Measurements from ENCODE around the gene ITGA3. TPM values are rescaled to one million over a fixed set of nuclear protein-coding genes. Genes with fewer than 3 reads are reported as not detected.

Gene ITGA3
- total and polyA plus RNA-seq, 4 donors: 23.4 to 34.4 (median 25.9) TPM

DNA sequence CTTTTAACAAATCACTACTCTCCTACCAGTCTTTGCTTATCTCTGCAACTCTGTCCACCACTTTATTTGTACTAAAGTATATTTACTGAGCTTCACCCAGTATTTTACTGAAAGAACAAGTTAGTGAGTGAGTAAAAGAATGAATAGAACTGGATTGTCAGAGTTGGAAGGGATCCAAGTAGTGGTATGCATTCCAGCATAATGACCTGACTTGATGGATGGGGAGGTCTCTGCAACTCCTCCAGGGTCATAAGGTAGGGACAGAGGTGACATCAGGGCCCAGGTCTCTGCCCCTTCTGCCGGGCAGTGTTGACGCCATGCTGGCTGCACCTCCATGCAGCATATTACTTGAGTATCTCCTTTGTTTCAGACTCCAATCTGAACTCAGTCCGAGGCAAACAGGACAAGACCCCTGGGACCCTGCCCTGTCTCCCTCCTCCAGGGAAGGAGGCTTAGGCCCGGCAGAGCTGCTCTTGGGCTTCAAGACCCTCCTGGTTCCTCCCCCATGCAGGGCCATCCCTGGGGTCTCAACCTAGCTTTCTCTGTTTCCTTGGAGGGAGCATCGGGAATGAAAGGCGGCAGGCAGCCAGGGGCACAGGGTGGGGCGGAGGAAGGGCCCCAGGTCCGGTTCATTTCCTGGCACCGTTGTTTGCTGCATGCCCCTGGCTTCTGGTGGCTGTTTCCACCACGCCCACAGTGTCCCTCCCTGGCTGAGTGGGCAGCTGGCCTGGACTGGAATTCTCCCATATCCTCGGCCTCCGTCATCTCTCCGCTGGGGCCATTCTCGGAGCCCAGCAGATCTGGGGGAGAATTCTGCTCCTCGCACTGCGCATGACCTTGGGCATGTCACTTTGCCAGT is 12.4 kb upstream of the ITGA3 start:
- Histone ChIP-seq H3K27me3 (ENCODE audit: control insufficient read depth, insufficient read depth, low read length) (peaks cover 3% of the 10 kb centered on the region), H3K4me3 (ENCODE audit: low read depth, low read length) (no peak overlapping the region), H3K9me3 (ENCODE audit: control insufficient read depth, insufficient read depth, low read length) (no peaks in the 10 kb centered on the region), H3K4me1 (ENCODE audit: control insufficient read depth, insufficient read depth, low read length) (peaks cover 12% of the 10 kb centered on the region), H3K36me3 (ENCODE audit: control insufficient read depth, insufficient read depth, low read length) (no peaks in the 10 kb centered on the region), H3K27ac (ENCODE audit: low read depth, low read length) (no peak overlapping the region)
- 69% methylated on average over 16 of the region's 16 CpGs for WGBS (ENCODE audit: insufficient coverage)
- no peak for DNase-seq (ENCODE audit: low read depth in 4 of 6, low spot score in 6 of 6)

DNA sequence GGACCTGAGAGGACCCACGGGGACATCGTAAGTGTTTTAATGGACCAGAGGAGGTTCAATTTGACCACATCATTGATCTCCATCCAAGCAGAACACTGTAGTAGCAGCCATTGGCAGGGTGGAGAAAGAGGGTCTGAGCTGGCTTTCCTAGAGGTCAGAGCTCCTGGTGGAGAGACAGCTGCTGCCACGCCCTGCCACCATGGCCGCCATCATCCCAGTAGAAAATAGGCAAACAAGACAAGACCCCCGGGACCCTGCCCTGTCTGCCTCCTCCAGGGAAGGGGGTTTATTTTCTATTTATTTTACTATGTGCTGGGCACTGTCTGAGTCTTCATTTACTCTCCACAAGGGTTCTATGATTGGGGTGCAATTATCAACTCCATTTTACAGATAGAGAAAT is 11.4 kb upstream of the ITGA3 start:
- no peaks in the 10 kb centered on the region for H3K36me3 ChIP-seq (ENCODE audit: control insufficient read depth, insufficient read depth, low read length)
- no peak overlapping the region for H3K4me3 ChIP-seq (ENCODE audit: low read depth, low read length)
- no peak overlapping the region for H3K27ac ChIP-seq (ENCODE audit: low read depth, low read length)
- H3K4me1 ChIP-seq (ENCODE audit: control insufficient read depth, insufficient read depth, low read length): peaks cover 18% of the 10 kb centered on the region
- WGBS (ENCODE audit: insufficient coverage): no CpG with 5 or more reads among the region's 5 CpGs
- no peak for DNase-seq (ENCODE audit: low read depth in 4 of 6, low spot score in 6 of 6)
- no peaks in the 10 kb centered on the region for H3K9me3 ChIP-seq (ENCODE audit: control insufficient read depth, insufficient read depth, low read length)
- H3K27me3 ChIP-seq (ENCODE audit: control insufficient read depth, insufficient read depth, low read length): no peaks in the 10 kb centered on the region

- Histone ChIP-seq H3K9me3 (ENCODE audit: control insufficient read depth, insufficient read depth, low read length) (no peaks in the 10 kb centered on the region), H3K4me1 (ENCODE audit: control insufficient read depth, insufficient read depth, low read length) (peaks cover 20% of the 10 kb centered on the region), H3K27me3 (ENCODE audit: control insufficient read depth, insufficient read depth, low read length) (no peaks in the 10 kb centered on the region), H3K4me3 (ENCODE audit: low read depth, low read length) (no peak overlapping the region), H3K27ac (ENCODE audit: low read depth, low read length) (no peak overlapping the region), H3K36me3 (ENCODE audit: control insufficient read depth, insufficient read depth, low read length) (no peaks in the 10 kb centered on the region)
- WGBS (ENCODE audit: insufficient coverage): 79% methylated on average over 3 of the region's 4 CpGs
- DNase-seq (ENCODE audit: low read depth in 4 of 6, low spot score in 6 of 6): no peak
These were observed 10.8 kb upstream of the ITGA3 start for GRCh38 chr17:50045154-50045553.

DNA sequence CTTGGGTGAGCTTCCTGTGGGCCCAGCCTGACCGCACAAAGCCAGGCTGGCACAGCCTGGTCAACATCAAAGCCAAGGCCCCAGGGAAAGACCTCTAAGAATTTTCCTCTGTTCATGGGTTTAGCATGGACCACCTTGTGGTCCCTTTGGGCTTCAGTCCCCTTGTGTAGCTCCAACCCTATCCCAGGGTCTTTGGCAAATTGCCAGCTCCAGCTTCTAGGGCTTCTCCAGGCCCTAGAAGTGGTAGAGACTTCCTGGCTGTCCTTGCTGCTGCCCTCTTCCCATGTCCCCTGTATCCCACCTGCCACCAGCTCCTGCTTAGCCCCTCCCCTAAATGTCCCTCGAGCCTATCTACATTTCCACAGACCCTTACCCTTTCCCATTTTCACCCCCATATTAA is 9.7 kb upstream of the ITGA3 start:
- Histone ChIP-seq H3K9me3 (ENCODE audit: control insufficient read depth, insufficient read depth, low read length) (no peaks in the 10 kb centered on the region), H3K36me3 (ENCODE audit: control insufficient read depth, insufficient read depth, low read length) (no peaks in the 10 kb centered on the region), H3K27me3 (ENCODE audit: control insufficient read depth, insufficient read depth, low read length) (no peaks in the 10 kb centered on the region), H3K27ac (ENCODE audit: low read depth, low read length) (no peak overlapping the region), H3K4me3 (ENCODE audit: low read depth, low read length) (no peak overlapping the region), H3K4me1 (ENCODE audit: control insufficient read depth, insufficient read depth, low read length) (peaks cover 24% of the 10 kb centered on the region)
- WGBS (ENCODE audit: insufficient coverage): 83% methylated on average over 2 of the region's 2 CpGs
- no peak for DNase-seq (ENCODE audit: low read depth in 4 of 6, low spot score in 6 of 6)

DNA sequence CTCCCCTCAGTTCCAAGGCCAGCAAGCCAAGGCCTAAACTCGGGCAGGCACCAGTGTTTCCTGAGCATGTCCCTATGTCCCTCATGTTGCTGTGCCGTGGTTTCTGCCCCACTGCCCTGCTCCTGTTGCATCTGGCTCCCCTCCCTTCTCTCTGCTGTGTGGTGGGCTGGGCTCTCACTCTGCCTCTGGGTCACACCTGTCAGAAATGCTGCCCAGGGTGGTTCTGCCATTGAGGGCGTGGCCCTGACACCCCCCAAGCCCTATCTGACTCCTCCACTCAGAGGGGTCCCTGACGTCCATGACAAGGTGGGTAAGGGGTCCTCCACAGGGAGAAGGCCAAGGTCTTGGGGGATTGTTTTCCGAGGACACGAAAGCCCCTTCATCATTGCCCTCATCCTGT is 9.2 kb upstream of the ITGA3 start:
- 66% methylated on average over 2 of the region's 6 CpGs for WGBS (ENCODE audit: insufficient coverage)
- no peaks in the 10 kb centered on the region for H3K27me3 ChIP-seq (ENCODE audit: control insufficient read depth, insufficient read depth, low read length)
- no peak overlapping the region for H3K4me3 ChIP-seq (ENCODE audit: low read depth, low read length)
- H3K9me3 ChIP-seq (ENCODE audit: control insufficient read depth, insufficient read depth, low read length): no peaks in the 10 kb centered on the region
- H3K36me3 ChIP-seq (ENCODE audit: control insufficient read depth, insufficient read depth, low read length): no peaks in the 10 kb centered on the region
- DNase-seq (ENCODE audit: low read depth in 4 of 6, low spot score in 6 of 6): no peak
- H3K27ac ChIP-seq (ENCODE audit: low read depth, low read length): no peak overlapping the region
- H3K4me1 ChIP-seq (ENCODE audit: control insufficient read depth, insufficient read depth, low read length): peaks cover 28% of the 10 kb centered on the region

GRCh38 chr17:50047083-50047482 is 8.8 kb upstream of the ITGA3 start:
- Histone ChIP-seq H3K27me3 (ENCODE audit: control insufficient read depth, insufficient read depth, low read length) (no peaks in the 10 kb centered on the region), H3K27ac (ENCODE audit: low read depth, low read length) (no peak overlapping the region), H3K9me3 (ENCODE audit: control insufficient read depth, insufficient read depth, low read length) (no peaks in the 10 kb centered on the region), H3K36me3 (ENCODE audit: control insufficient read depth, insufficient read depth, low read length) (no peaks in the 10 kb centered on the region), H3K4me1 (ENCODE audit: control insufficient read depth, insufficient read depth, low read length) (peaks cover 32% of the 10 kb centered on the region), H3K4me3 (ENCODE audit: low read depth, low read length) (no peak overlapping the region)
- 87% methylated on average over 6 of the region's 6 CpGs for WGBS (ENCODE audit: insufficient coverage)
- no peak for DNase-seq (ENCODE audit: low read depth in 4 of 6, low spot score in 6 of 6)

GRCh38 chr17:50047488-50048126 is 8.3 kb upstream of the ITGA3 start:
- no peaks in the 10 kb centered on the region for H3K27me3 ChIP-seq (ENCODE audit: control insufficient read depth, insufficient read depth, low read length)
- DNase-seq (ENCODE audit: low read depth in 4 of 6, low spot score in 6 of 6): no peak
- WGBS (ENCODE audit: insufficient coverage): 72% methylated on average over 4 of the region's 9 CpGs
- no peak overlapping the region for H3K27ac ChIP-seq (ENCODE audit: low read depth, low read length)
- no peaks in the 10 kb centered on the region for H3K9me3 ChIP-seq (ENCODE audit: control insufficient read depth, insufficient read depth, low read length)
- no peaks in the 10 kb centered on the region for H3K36me3 ChIP-seq (ENCODE audit: control insufficient read depth, insufficient read depth, low read length)
- H3K4me3 ChIP-seq (ENCODE audit: low read depth, low read length): no peak overlapping the region
- peaks cover 33% of the 10 kb centered on the region for H3K4me1 ChIP-seq (ENCODE audit: control insufficient read depth, insufficient read depth, low read length)

GRCh38 chr17:50048146-50048720 is 7.7 kb upstream of the ITGA3 start:
- no peak for DNase-seq (ENCODE audit: low read depth in 4 of 6, low spot score in 6 of 6)
- no peak overlapping the region for H3K4me3 ChIP-seq (ENCODE audit: low read depth, low read length)
- H3K27ac ChIP-seq (ENCODE audit: low read depth, low read length): no peak overlapping the region
- WGBS (ENCODE audit: insufficient coverage): 90% methylated on average over 10 of the region's 17 CpGs
- H3K36me3 ChIP-seq (ENCODE audit: control insufficient read depth, insufficient read depth, low read length): no peaks in the 10 kb centered on the region
- peaks cover 35% of the 10 kb centered on the region for H3K4me1 ChIP-seq (ENCODE audit: control insufficient read depth, insufficient read depth, low read length)
- no peaks in the 10 kb centered on the region for H3K27me3 ChIP-seq (ENCODE audit: control insufficient read depth, insufficient read depth, low read length)
- H3K9me3 ChIP-seq (ENCODE audit: control insufficient read depth, insufficient read depth, low read length): no peaks in the 10 kb centered on the region

GRCh38 chr17:50048988-50049387 is 6.9 kb upstream of the ITGA3 start:
- Histone ChIP-seq H3K36me3 (ENCODE audit: control insufficient read depth, insufficient read depth, low read length) (no peaks in the 10 kb centered on the region), H3K4me1 (ENCODE audit: control insufficient read depth, insufficient read depth, low read length) (peaks cover 31% of the 10 kb centered on the region), H3K4me3 (ENCODE audit: low read depth, low read length) (no peak overlapping the region), H3K9me3 (ENCODE audit: control insufficient read depth, insufficient read depth, low read length) (no peaks in the 10 kb centered on the region), H3K27me3 (ENCODE audit: control insufficient read depth, insufficient read depth, low read length) (peaks cover 2% of the 10 kb centered on the region), H3K27ac (ENCODE audit: low read depth, low read length) (no peak overlapping the region)
- 63% methylated on average over 4 of the region's 4 CpGs for WGBS (ENCODE audit: insufficient coverage)
- DNase-seq (ENCODE audit: low read depth in 4 of 6, low spot score in 6 of 6): no peak

Data from spinal cord (tissue), 10 donors.